SK-N-SH (cell line): ENCODE data around the gene RNF212. TPM values are rescaled to one million over a fixed set of nuclear protein-coding genes. Genes with fewer than 3 reads are reported as not detected.

Experiments
- CTCF ChIA-PET: fragments of 300-600, 350-600 bp; formaldehyde crosslinking; extraction: SDS; loops from one replicate; lab custom pipeline; 2021; lab: Yijun Ruan, JAX
- POLR2A ChIA-PET: fragments of 350-600 bp; sonication (Branson Sonifier 250); formaldehyde crosslinking; extraction: SDS; loops from one replicate; lab custom pipeline; 2020; ENCODE audit warnings: antibody characterized with exemption, inconsistent platforms; lab: Yijun Ruan, JAX
- DNase-seq: peaks from one replicate; pipeline ENCODE4 v3.0.0; 2012
- H2AFZ ChIP-seq: fragments of 200-600 bp; sonication (generic); 2 replicates; pipeline ENCODE4 v1.8.1; 2016; ENCODE audit warnings: antibody characterized with exemption, mild to moderate bottlenecking, low read depth
- H3F3A ChIP-seq: fragments of 200-600 bp; sonication (generic); replicated peaks from 2 replicates; pipeline ENCODE3; 2016; ENCODE audit warnings: antibody characterized with exemption, mild to moderate bottlenecking; ENCODE audit not compliant: insufficient read depth
- H3K27ac ChIP-seq, 2 experiments: fragments of 200-500 bp in 1 of 2; fragments of 200-600 bp in 1 of 2; sonication (Bioruptor generic) in 1 of 2; sonication (generic), shearing (Covaris generic) in 1 of 2; 2 replicates each; pipeline versions ENCODE4 v1.5.1 to v1.6.1; 2014 to 2016; ENCODE audit warnings: low read depth in 2 of 2, inconsistent platforms in 1 of 2, low read length in 1 of 2, mild to moderate bottlenecking in 1 of 2, mixed read lengths in 1 of 2
- H3K27me3 ChIP-seq: fragments of 200-600 bp; sonication (generic), shearing (Covaris generic); 2 replicates; pipeline ENCODE4 v1.6.1; 2016; ENCODE audit warnings: mixed run types; ENCODE audit not compliant: insufficient read depth
- H3K36me3 ChIP-seq, 2 experiments: fragments of 200-500 bp in 1 of 2; fragments of 200-600 bp in 1 of 2; sonication (Bioruptor generic) in 1 of 2; sonication (generic) in 1 of 2; replicated peaks in 1 of 2; 2 replicates each; pipeline versions ENCODE3 to v1.5.1; 2014 to 2016; ENCODE audit warnings: low read length in 1 of 2, mild to moderate bottlenecking in 1 of 2; ENCODE audit not compliant: insufficient read depth in 2 of 2, control insufficient read depth in 1 of 2
- H3K4me1 ChIP-seq, 2 experiments: fragments of 200-500 bp in 1 of 2; fragments of 200-600 bp in 1 of 2; sonication (Bioruptor generic) in 1 of 2; sonication (generic), shearing (Covaris generic) in 1 of 2; 2 replicates each; pipeline versions ENCODE4 v1.5.1 to v1.6.1; 2014 to 2016; ENCODE audit warnings: low read depth in 1 of 2, low read length in 1 of 2, mixed run types in 1 of 2; ENCODE audit not compliant: insufficient read depth in 2 of 2, control insufficient read depth in 1 of 2
- H3K4me2 ChIP-seq: fragments of 200-600 bp; sonication (generic), shearing (Covaris generic); 2 replicates; pipeline ENCODE4 v1.6.1; 2017; ENCODE audit warnings: mixed run types
- H3K4me3 ChIP-seq, 2 experiments: fragments of 200-500 bp in 1 of 2; fragments of 200-600 bp in 1 of 2; sonication (Bioruptor generic) in 1 of 2; sonication (generic), shearing (Covaris generic) in 1 of 2; 2 replicates each; pipeline versions ENCODE4 v1.5.1 to v1.8.1; 2014 to 2016; ENCODE audit warnings: low read depth in 2 of 2, inconsistent platforms in 1 of 2, low read length in 1 of 2, mild to moderate bottlenecking in 1 of 2, mixed read lengths in 1 of 2, moderate library complexity in 1 of 2
- H3K79me2 ChIP-seq: fragments of 200-600 bp; sonication (generic); 2 replicates; pipeline ENCODE4 v1.8.1; 2017; ENCODE audit warnings: mild to moderate bottlenecking; ENCODE audit not compliant: insufficient read depth
- H3K9ac ChIP-seq: fragments of 200-600 bp; sonication (generic); 2 replicates; pipeline ENCODE4 v1.6.1; 2017; ENCODE audit warnings: mixed run types
- H3K9me2 ChIP-seq: fragments of 200-600 bp; sonication (generic); 2 replicates; pipeline ENCODE4 v1.6.1; 2017; ENCODE audit warnings: mixed run types
- H3K9me3 ChIP-seq: fragments of 200-600 bp; sonication (generic); 2 replicates; pipeline ENCODE4 v1.6.1; 2017; ENCODE audit warnings: mixed run types, mild to moderate bottlenecking, moderate library complexity
- H4K20me1 ChIP-seq: fragments of 200-600 bp; sonication (generic); 2 replicates; pipeline ENCODE4 v1.6.1; 2017; ENCODE audit warnings: mild to moderate bottlenecking, mixed run types; ENCODE audit not compliant: insufficient read depth
- CHD2 ChIP-seq: fragments of 150-350 bp; IDR thresholded peaks from 2 replicates; pipeline ENCODE4 v1.6.1; 2018; ENCODE audit warnings: low read length; ENCODE audit not compliant: partially characterized antibody
- CTCF ChIP-seq: fragments of 200-600 bp; sonication (generic); IDR thresholded peaks from 2 replicates; pipeline ENCODE4 v1.6.1; 2017; ENCODE audit warnings: antibody characterized with exemption, mild to moderate bottlenecking, moderate library complexity
- EP300 ChIP-seq, 2 experiments: IDR thresholded peaks; 2 replicates each; pipeline versions ENCODE4 v1.4.0 to v1.6.1; 2012; ENCODE audit warnings: borderline replicate concordance in 1 of 2, low read depth in 1 of 2, low read length in 1 of 2
- FOSL2 ChIP-seq: IDR thresholded peaks from 2 replicates; pipeline ENCODE4 v1.4.0; 2012; ENCODE audit warnings: low read depth, mild to moderate bottlenecking, moderate library complexity, borderline replicate concordance
- FOXJ3 ChIP-seq: sonication (generic); formaldehyde crosslinking; IDR thresholded peaks from 2 replicates; pipeline ENCODE4 v1.5.1; 2020; ENCODE audit warnings: mild to moderate bottlenecking, missing genetic modification reagents
- GABPA ChIP-seq: IDR thresholded peaks from 2 replicates; pipeline ENCODE4 v1.4.0; 2012; ENCODE audit warnings: low read depth, mild to moderate bottlenecking
- JUND ChIP-seq: IDR thresholded peaks from 2 replicates; pipeline ENCODE4 v1.4.0; 2012
- MEF2A ChIP-seq: IDR thresholded peaks from 2 replicates; pipeline ENCODE4 v1.4.0; 2012; ENCODE audit warnings: low read depth, borderline replicate concordance
- MXI1 ChIP-seq: IDR thresholded peaks from 2 replicates; pipeline ENCODE4 v1.6.1; 2012; ENCODE audit warnings: mild to moderate bottlenecking, low read depth, low read length, improper control_type of control experiment
- NFIC ChIP-seq: IDR thresholded peaks from 2 replicates; pipeline ENCODE4 v1.4.0; 2012; ENCODE audit warnings: borderline replicate concordance
- NRF1 ChIP-seq: IDR thresholded peaks from 2 replicates; pipeline ENCODE4 v1.6.1; 2012; ENCODE audit warnings: low read depth, mild to moderate bottlenecking, low read length
- RCOR1 ChIP-seq: fragments of 150-350 bp; IDR thresholded peaks from 2 replicates; pipeline ENCODE4 v1.6.1; 2017; ENCODE audit warnings: antibody characterized with exemption, low read length
- RFX5 ChIP-seq: IDR thresholded peaks from 2 replicates; pipeline ENCODE4 v1.6.1; 2012; ENCODE audit warnings: mild to moderate bottlenecking, improper control_type of control experiment, low read length
- SIN3A ChIP-seq: IDR thresholded peaks from 2 replicates; pipeline ENCODE4 v1.6.1; 2012; ENCODE audit warnings: low read depth, mild to moderate bottlenecking, low read length, moderate library complexity, borderline replicate concordance
- SMC3 ChIP-seq: IDR thresholded peaks from 2 replicates; pipeline ENCODE4 v1.6.1; 2012; ENCODE audit warnings: low read depth, low read length, improper control_type of control experiment
- TAF1 ChIP-seq: IDR thresholded peaks from 2 replicates; pipeline ENCODE4 v1.6.1; 2012; ENCODE audit warnings: low read depth, mild to moderate bottlenecking, low read length, moderate library complexity, borderline replicate concordance
- TCF12 ChIP-seq: IDR thresholded peaks from 2 replicates; pipeline ENCODE4 v1.4.0; 2012
- TEAD4 ChIP-seq: IDR thresholded peaks from 2 replicates; pipeline ENCODE4 v1.4.0; 2012; ENCODE audit warnings: mild to moderate bottlenecking, borderline replicate concordance; ENCODE audit not compliant: insufficient read depth
- YY1 ChIP-seq: IDR thresholded peaks from 2 replicates; pipeline ENCODE4 v1.4.0; 2012; ENCODE audit warnings: low read depth, mild to moderate bottlenecking
- WGBS: methylation state at CpG from one replicate; pipeline ENCODE4 v1.1.6; 2017; ENCODE audit warnings: low lambda C conversion rate; 5-methylcytosine and 5-hydroxymethylcytosine counted together
- polyA plus RNA-seq, 3 experiments: library from polyadenylated mRNA; depleted of rRNA; stranded (reverse); fragments of >200 nt; gene quantifications; 2 replicates each; pipeline ENCODE4 v1.2.3, GENCODE V29; 2012

Gene RNF212
- polyA plus RNA-seq, 1 of the 3 experiments (the other 2 are of a cell fraction), result 7.0 TPM

- Histone ChIP-seq H3K4me1 (peaks cover 0 to 8% of the 10 kb centered on the region in 2 experiments; a peak in 2 of 4 replicates), H3K9me3 (no peaks in the 10 kb centered on the region), H4K20me1 (no peaks in the 10 kb centered on the region), H3K79me2 (no peaks in the 10 kb centered on the region), H3K4me2 (no peak overlapping the region), H3K36me3 (no peaks in the 10 kb centered on the region), H3K27me3 (peaks cover 2% of the 10 kb centered on the region; the same call in 1 of the 2 replicates), H3F3A (peaks cover 3% of the 10 kb centered on the region), H3K4me3 (no peak overlapping the region), H3K27ac (no peak overlapping the region)
- ChIA-PET POLR2A (no interaction called here), CTCF (no interaction called here)
- DNase-seq, result no peak
- TF ChIP-seq NRF1, result no peak
- TF ChIP-seq, all 33 proteins: peak for 0
- H3K9ac ChIP-seq, result no peak overlapping the region
- WGBS, result 90% methylated on average over 11 of the region's 26 CpGs
- no peak overlapping the region for H2AFZ ChIP-seq
- H3K9me2 ChIP-seq, result no peaks in the 10 kb centered on the region
Observed at GRCh38 chr4:1036976-1037810, 76.2 kb downstream of the RNF212 start.

- H2AFZ ChIP-seq, result no peak overlapping the region
- no peaks in the 10 kb centered on the region for H3K36me3 ChIP-seq
- no peak overlapping the region for H3K9ac ChIP-seq
- peaks cover 8% of the 10 kb centered on the region; the same call in 1 of the 2 replicates for H3K27me3 ChIP-seq
- H3K27ac ChIP-seq, result no peak overlapping the region
- ChIA-PET CTCF (no interaction called here), POLR2A (no interaction called here)
- H3K4me2 ChIP-seq, result no peak overlapping the region
- DNase-seq, result no peak
- TF ChIP-seq CTCF (no peak), YY1 (no peak), RFX5 (no peak)
- no peaks in the 10 kb centered on the region for H3K9me2 ChIP-seq
- no peaks in the 10 kb centered on the region for H3K79me2 ChIP-seq
- H3F3A ChIP-seq, result no peaks in the 10 kb centered on the region
- no peaks in the 10 kb centered on the region for H3K4me1 ChIP-seq
- H3K4me3 ChIP-seq, result no peak overlapping the region
- no peaks in the 10 kb centered on the region for H3K9me3 ChIP-seq
- no peaks in the 10 kb centered on the region for H4K20me1 ChIP-seq
- WGBS, result 89% methylated on average over 6 of the region's 15 CpGs
Observed at GRCh38 chr4:1036095-1036494, 77.3 kb downstream of the RNF212 start.

GRCh38 chr4:1035510-1035909, 77.9 kb downstream of the RNF212 start:
- DNase-seq, result no peak
- no peak overlapping the region for H2AFZ ChIP-seq
- no peak for TF ChIP-seq TCF12
- TF ChIP-seq JUND, result no peak
- TF ChIP-seq TEAD4, result no peak
- TF ChIP-seq YY1, result no peak
- no peak for TF ChIP-seq FOSL2
- TF ChIP-seq MXI1, result no peak
- no peak for TF ChIP-seq SMC3
- no peak for TF ChIP-seq FOXJ3 (CRISPR knock-in tag)
- no peak for TF ChIP-seq EP300 (IDR thresholded peaks at IDR 0.05; ENCODE audit: borderline replicate concordance in 1 of 2, low read depth in 1 of 2, low read length in 1 of 2)
- no peak for TF ChIP-seq RCOR1
- no peak for TF ChIP-seq NRF1
- TF ChIP-seq TAF1, result no peak
- TF ChIP-seq GABPA, result no peak
- TF ChIP-seq CHD2, result no peak
- TF ChIP-seq RFX5, result no peak
- TF ChIP-seq SIN3A, result no peak
- TF ChIP-seq NFIC, result no peak
- no peak for TF ChIP-seq MEF2A

More at GRCh38 chr4:1035510-1035909, 77.9 kb downstream of the RNF212 start:
- no peaks in the 10 kb centered on the region for H3K36me3 ChIP-seq
- H3K4me1 ChIP-seq, result no peaks in the 10 kb centered on the region
- no peaks in the 10 kb centered on the region for H4K20me1 ChIP-seq
- no peaks in the 10 kb centered on the region for H3K9me3 ChIP-seq
- ChIA-PET CTCF (no interaction called here), POLR2A (no interaction called here)
- H3F3A ChIP-seq, result no peaks in the 10 kb centered on the region
- WGBS, result 81% methylated on average over 10 of the region's 26 CpGs
- no peak overlapping the region for H3K4me2 ChIP-seq
- peaks cover 8% of the 10 kb centered on the region; the same call in 1 of the 2 replicates for H3K27me3 ChIP-seq
- no peak overlapping the region for H3K9ac ChIP-seq
- H3K79me2 ChIP-seq, result no peaks in the 10 kb centered on the region
- H3K4me3 ChIP-seq, result no peak overlapping the region
- H3K9me2 ChIP-seq, result no peaks in the 10 kb centered on the region
- H3K27ac ChIP-seq, result no peak overlapping the region
